ENCODE measurements around the gene PRAMEF27.
"Not testable (repeated sequence)": the region's sequence is repeated elsewhere in the genome, so short reads cannot be mapped to it uniquely, and the experiment has no call there.

Gene PRAMEF27

DNA sequence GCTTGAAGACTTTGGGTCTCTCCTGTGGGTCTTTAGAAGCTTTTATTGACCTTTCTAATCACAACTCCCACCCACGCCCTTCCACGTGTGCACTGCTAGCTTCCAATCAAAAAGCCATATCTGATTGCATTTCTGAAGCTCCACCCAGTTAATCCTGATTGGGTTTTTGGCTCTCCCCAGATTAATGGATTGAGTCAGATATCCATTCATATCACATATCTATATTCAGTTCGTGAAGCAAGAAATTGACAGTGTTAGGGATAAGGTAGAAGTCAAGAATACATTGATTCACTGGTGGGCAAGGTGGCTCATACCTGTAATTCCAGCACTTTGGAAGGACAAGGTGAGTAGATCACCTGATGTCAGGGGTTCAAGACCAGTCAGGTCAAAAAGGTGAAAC is at the start of gene PRAMEF27:
Gene PRAMEF27, minus strand, starts transcription at position 101 of the 400 bp plus-strand sequence. CDS start 2,916 bp downstream, outside the sequence.
- DNase-seq = not testable (repeated sequence)

DNA sequence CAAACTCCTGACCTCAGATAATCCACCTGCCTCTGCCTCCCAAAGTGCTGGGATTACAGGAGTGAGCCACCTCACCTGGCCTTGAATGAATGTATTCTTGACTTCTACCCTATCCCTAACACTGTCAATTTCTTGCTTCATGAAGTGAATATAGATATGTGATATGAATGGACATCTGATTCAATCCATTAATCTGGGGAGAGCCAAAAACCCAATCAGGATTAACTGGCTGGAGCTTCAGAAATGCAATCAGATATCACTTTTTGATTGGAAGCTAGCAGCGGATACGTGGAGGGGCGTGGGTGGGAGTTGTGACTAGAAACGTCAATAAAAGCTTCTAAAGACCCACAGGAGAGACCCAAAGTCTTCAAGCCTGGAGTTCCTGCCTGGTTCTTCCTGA is 14.1 kb upstream of the PRAMEF27 start, which contains the start of gene PRAMEF25:
Gene PRAMEF25, plus strand, starts transcription at position 301 of the 400 bp plus-strand sequence. CDS start 2,920 bp downstream, outside the sequence.
- DNase-seq = not testable (repeated sequence)

DNA sequence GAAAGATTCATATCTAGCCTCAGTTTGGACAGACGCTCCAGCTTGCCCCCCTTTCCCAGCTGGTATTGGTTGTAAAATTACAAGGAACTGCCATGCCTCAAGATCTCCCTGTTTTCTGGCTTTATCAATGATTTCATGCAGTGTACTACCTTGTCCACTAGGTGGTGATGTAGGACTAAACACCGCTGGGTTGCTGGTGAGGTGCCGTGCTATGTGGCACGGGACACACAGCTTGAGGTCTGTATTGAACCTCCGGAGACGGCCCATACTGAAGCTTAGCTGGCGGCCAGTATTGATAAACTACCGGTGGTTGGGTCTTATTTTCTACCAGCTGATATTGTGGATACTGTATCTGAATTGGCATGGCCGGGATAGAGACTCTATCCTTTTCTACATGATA is 36.5 kb downstream of the PRAMEF27 start:
- not testable (repeated sequence) for DNase-seq

DNA sequence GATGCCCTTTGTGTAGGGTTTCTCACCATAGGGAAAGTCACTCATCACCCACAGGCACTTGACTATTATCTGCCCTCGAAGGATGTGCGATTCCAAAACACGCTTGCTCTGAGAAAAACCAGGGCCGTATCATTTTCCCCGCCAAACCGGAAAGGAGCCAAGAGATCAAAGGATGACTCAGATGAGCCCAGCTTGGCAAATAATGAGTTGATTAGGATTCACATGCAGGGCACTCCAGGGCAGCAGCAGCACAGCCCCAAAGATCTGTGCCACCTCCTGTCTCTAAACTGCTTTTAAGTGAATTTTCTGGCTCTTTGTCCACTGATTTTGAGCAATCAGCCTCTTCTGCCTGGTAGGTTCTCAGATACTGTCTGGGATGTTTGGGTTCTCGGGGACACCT is 44.4 kb downstream of the PRAMEF27 start:
- DNase-seq = not testable (repeated sequence)

DNA sequence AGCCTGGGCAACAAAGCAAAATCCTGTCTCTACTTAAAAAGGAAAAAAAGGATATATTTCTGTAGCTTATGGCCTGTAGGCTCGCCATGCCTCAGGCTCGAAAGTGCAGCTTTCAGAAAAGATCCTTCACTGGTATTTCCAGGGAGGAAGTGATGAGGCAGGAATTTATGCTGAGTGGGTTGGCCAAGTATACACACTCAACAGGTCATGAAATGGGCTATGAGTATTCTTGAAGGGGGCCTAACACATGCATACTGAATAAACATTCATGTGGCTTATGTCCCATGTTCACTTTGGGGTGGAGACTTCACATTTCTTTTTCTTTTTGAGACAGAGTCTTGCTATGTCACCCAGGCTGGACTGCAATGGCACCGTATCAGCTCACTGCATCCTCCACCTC is 47.0 kb downstream of the PRAMEF27 start:
- not testable (repeated sequence) for DNase-seq

DNA sequence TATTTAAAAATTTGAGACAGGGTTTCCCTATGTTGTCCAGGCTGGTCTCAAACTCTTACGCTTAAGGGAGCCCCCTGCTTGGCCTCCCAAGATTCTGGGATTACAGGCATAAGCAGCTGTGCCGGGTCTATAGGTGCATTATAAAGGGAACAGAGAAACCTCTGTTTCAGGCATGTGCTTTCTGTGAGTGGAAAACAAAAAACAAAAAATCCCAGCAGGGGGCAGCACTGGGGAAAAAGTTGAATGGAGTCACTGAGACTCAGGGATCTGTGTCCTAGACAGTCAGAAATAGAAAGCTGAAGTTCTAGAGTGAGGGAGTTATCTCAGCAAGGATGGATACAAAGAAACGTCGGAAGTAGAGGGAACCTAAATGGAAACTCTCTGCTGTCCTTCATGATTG is 50.6 kb downstream of the PRAMEF27 start:
- not testable (repeated sequence) for DNase-seq
